GM12874 (cell line): ENCODE results near the gene PPP1R3G.

Source experiments
- CTCF ChIP-seq: IDR thresholded peaks from 2 replicates; pipeline ENCODE4 v1.5.1; 2011; ENCODE audit warnings: low read depth, mild to moderate bottlenecking, control low read depth, low read length, moderate library complexity; ENCODE audit not compliant: insufficient read depth

PPP1R3G gene

GRCh38 chr6:5103250-5103649 is 18.1 kb downstream of the PPP1R3G start:
- no peak for TF ChIP-seq CTCF

- TF ChIP-seq CTCF: no peak
Measured at GRCh38 chr6:5104667-5105066, 19.5 kb downstream of the PPP1R3G start.

DNA sequence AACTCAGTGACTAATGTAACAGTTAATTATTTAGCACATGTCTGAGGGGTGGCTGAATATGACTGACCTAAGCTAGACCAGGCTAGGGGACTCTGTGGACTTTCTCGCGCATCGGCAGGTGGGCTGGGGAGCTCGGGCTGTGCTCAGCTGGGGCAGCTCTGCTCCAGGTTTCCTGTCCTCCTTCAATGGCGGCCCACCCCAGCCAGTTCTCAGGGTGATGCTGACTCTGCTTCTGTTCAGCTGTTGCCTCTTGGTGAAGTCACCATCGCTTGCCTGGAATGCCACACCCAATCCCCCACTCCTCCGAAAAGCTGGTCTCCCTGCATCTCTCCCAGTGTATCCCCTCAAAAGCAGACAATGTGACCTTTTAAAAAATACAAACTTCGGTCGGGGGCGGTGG is 20.0 kb downstream of the PPP1R3G start:
- TF ChIP-seq CTCF: no peak

DNA sequence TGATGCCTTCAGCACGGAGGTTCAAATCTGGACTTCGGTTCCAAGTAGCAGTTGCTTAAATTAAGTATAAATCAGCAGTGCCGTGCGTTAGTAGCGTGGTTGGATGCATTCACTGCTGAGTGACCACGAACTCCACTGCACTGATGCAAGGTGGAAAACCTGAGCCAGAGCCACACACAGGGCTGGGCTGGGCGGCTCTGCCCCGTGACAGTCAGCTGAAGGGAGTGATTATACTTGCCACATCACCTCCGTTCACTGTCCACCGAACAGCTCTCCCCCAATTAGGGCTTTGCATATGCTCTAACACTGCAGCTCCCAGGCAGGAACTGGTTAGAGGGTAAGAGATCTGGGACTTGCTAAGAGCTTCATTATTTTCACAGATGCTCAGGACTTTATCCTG is 22.2 kb downstream of the PPP1R3G start:
- TF ChIP-seq CTCF: no peak

DNA sequence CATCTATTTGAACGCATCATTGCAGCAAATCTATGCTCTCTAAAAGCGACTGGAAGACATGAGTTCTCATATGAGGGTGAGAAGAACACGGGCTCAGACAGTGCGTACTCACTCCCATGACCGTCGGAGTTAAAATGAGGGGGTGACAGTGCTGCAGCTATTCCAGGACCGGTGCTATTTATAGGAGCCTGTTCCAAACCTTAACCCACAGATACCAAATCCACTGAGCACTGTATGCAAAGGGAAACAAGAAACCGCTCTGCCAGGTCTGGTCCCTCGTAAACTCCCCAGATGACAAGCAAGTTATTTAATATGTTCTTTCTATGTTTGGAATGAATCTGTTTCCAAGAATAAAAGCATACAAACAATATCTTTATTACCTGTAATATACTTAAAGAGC is 22.9 kb downstream of the PPP1R3G start:
- TF ChIP-seq CTCF: no peak

DNA sequence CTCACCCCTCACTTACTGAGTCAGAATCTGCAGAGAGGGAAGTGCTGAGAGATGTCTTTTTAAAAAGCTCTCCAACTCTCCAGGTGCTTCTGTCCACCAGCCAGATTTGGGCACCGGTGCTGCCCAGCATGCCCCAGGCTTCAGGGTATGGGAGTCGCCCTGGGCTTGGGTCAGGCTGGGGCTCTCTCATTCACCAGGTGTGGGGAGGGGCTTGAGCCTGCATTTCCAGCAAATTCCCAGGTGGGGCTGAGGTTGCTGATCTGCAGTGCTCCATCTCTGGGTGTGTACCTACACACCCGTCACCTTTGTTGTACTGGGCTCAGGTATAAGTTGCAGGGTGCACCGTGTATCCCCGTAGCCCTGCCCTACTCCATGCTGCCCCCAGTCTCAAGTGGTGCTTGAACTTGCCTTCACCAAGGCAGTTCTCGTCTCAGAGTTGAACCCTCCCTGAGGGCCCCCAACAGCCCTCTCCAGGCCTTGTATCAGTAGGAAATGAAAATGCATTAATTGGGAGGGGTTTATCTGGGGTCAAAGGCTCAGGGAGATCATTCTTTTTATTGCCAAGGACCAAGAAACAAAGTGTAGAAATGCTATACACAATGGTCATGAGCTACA is 23.5 kb downstream of the PPP1R3G start:
- TF ChIP-seq CTCF: no peak

GRCh38 chr6:5109436-5109835 is 24.3 kb downstream of the PPP1R3G start:
- TF ChIP-seq CTCF: no peak
